SK-N-SH (cell line): ENCODE data around the gene KCNC3. TPM values are rescaled to one million over a fixed set of nuclear protein-coding genes. Genes with fewer than 3 reads are reported as not detected.

ENCODE experiments used
- CTCF ChIA-PET: fragments of 300-600, 350-600 bp; formaldehyde crosslinking; extraction: SDS; loops from one replicate; lab custom pipeline; 2021; lab: Yijun Ruan, JAX
- POLR2A ChIA-PET: fragments of 350-600 bp; sonication (Branson Sonifier 250); formaldehyde crosslinking; extraction: SDS; loops from one replicate; lab custom pipeline; 2020; ENCODE audit warnings: antibody characterized with exemption, inconsistent platforms; lab: Yijun Ruan, JAX
- DNase-seq: peaks from one replicate; pipeline ENCODE4 v3.0.0; 2012
- H2AFZ ChIP-seq: fragments of 200-600 bp; sonication (generic); 2 replicates; pipeline ENCODE4 v1.8.1; 2016; ENCODE audit warnings: antibody characterized with exemption, mild to moderate bottlenecking, low read depth
- H3F3A ChIP-seq: fragments of 200-600 bp; sonication (generic); replicated peaks from 2 replicates; pipeline ENCODE3; 2016; ENCODE audit warnings: antibody characterized with exemption, mild to moderate bottlenecking; ENCODE audit not compliant: insufficient read depth
- H3K27ac ChIP-seq, 2 experiments: fragments of 200-500 bp in 1 of 2; fragments of 200-600 bp in 1 of 2; sonication (Bioruptor generic) in 1 of 2; sonication (generic), shearing (Covaris generic) in 1 of 2; 2 replicates each; pipeline versions ENCODE4 v1.5.1 to v1.6.1; 2014 to 2016; ENCODE audit warnings: low read depth in 2 of 2, inconsistent platforms in 1 of 2, low read length in 1 of 2, mild to moderate bottlenecking in 1 of 2, mixed read lengths in 1 of 2
- H3K27me3 ChIP-seq: fragments of 200-600 bp; sonication (generic), shearing (Covaris generic); 2 replicates; pipeline ENCODE4 v1.6.1; 2016; ENCODE audit warnings: mixed run types; ENCODE audit not compliant: insufficient read depth
- H3K36me3 ChIP-seq, 2 experiments: fragments of 200-500 bp in 1 of 2; fragments of 200-600 bp in 1 of 2; sonication (Bioruptor generic) in 1 of 2; sonication (generic) in 1 of 2; replicated peaks in 1 of 2; 2 replicates each; pipeline versions ENCODE3 to v1.5.1; 2014 to 2016; ENCODE audit warnings: low read length in 1 of 2, mild to moderate bottlenecking in 1 of 2; ENCODE audit not compliant: insufficient read depth in 2 of 2, control insufficient read depth in 1 of 2
- H3K4me1 ChIP-seq, 2 experiments: fragments of 200-500 bp in 1 of 2; fragments of 200-600 bp in 1 of 2; sonication (Bioruptor generic) in 1 of 2; sonication (generic), shearing (Covaris generic) in 1 of 2; 2 replicates each; pipeline versions ENCODE4 v1.5.1 to v1.6.1; 2014 to 2016; ENCODE audit warnings: low read depth in 1 of 2, low read length in 1 of 2, mixed run types in 1 of 2; ENCODE audit not compliant: insufficient read depth in 2 of 2, control insufficient read depth in 1 of 2
- H3K4me2 ChIP-seq: fragments of 200-600 bp; sonication (generic), shearing (Covaris generic); 2 replicates; pipeline ENCODE4 v1.6.1; 2017; ENCODE audit warnings: mixed run types
- H3K4me3 ChIP-seq, 2 experiments: fragments of 200-500 bp in 1 of 2; fragments of 200-600 bp in 1 of 2; sonication (Bioruptor generic) in 1 of 2; sonication (generic), shearing (Covaris generic) in 1 of 2; 2 replicates each; pipeline versions ENCODE4 v1.5.1 to v1.8.1; 2014 to 2016; ENCODE audit warnings: low read depth in 2 of 2, inconsistent platforms in 1 of 2, low read length in 1 of 2, mild to moderate bottlenecking in 1 of 2, mixed read lengths in 1 of 2, moderate library complexity in 1 of 2
- H3K79me2 ChIP-seq: fragments of 200-600 bp; sonication (generic); 2 replicates; pipeline ENCODE4 v1.8.1; 2017; ENCODE audit warnings: mild to moderate bottlenecking; ENCODE audit not compliant: insufficient read depth
- H3K9ac ChIP-seq: fragments of 200-600 bp; sonication (generic); 2 replicates; pipeline ENCODE4 v1.6.1; 2017; ENCODE audit warnings: mixed run types
- H3K9me2 ChIP-seq: fragments of 200-600 bp; sonication (generic); 2 replicates; pipeline ENCODE4 v1.6.1; 2017; ENCODE audit warnings: mixed run types
- H3K9me3 ChIP-seq: fragments of 200-600 bp; sonication (generic); 2 replicates; pipeline ENCODE4 v1.6.1; 2017; ENCODE audit warnings: mixed run types, mild to moderate bottlenecking, moderate library complexity
- H4K20me1 ChIP-seq: fragments of 200-600 bp; sonication (generic); 2 replicates; pipeline ENCODE4 v1.6.1; 2017; ENCODE audit warnings: mild to moderate bottlenecking, mixed run types; ENCODE audit not compliant: insufficient read depth
- CTCF ChIP-seq: fragments of 200-600 bp; sonication (generic); IDR thresholded peaks from 2 replicates; pipeline ENCODE4 v1.6.1; 2017; ENCODE audit warnings: antibody characterized with exemption, mild to moderate bottlenecking, moderate library complexity
- FOXJ3 ChIP-seq: sonication (generic); formaldehyde crosslinking; IDR thresholded peaks from 2 replicates; pipeline ENCODE4 v1.5.1; 2020; ENCODE audit warnings: mild to moderate bottlenecking, missing genetic modification reagents
- FOXM1 ChIP-seq: IDR thresholded peaks from 2 replicates; pipeline ENCODE4 v1.4.0; 2012; ENCODE audit warnings: low read depth, mild to moderate bottlenecking
- IRF3 ChIP-seq: fragments of 150-350 bp; IDR thresholded peaks from 2 replicates; pipeline ENCODE4 v1.6.1; 2016; ENCODE audit warnings: mild to moderate bottlenecking, low read depth, low read length
- MXI1 ChIP-seq: IDR thresholded peaks from 2 replicates; pipeline ENCODE4 v1.6.1; 2012; ENCODE audit warnings: mild to moderate bottlenecking, low read depth, low read length, improper control_type of control experiment
- NRF1 ChIP-seq: IDR thresholded peaks from 2 replicates; pipeline ENCODE4 v1.6.1; 2012; ENCODE audit warnings: low read depth, mild to moderate bottlenecking, low read length
- PBX3 ChIP-seq: IDR thresholded peaks from 2 replicates; pipeline ENCODE4; 2012
- REST ChIP-seq: IDR thresholded peaks from 2 replicates; pipeline ENCODE4 v1.6.1; 2012; ENCODE audit warnings: mild to moderate bottlenecking, low read depth, low read length, moderate library complexity
- RXRA ChIP-seq: IDR thresholded peaks from 2 replicates; pipeline ENCODE4 v1.4.0; 2012; ENCODE audit warnings: low read depth, mild to moderate bottlenecking, borderline replicate concordance
- SIN3A ChIP-seq: IDR thresholded peaks from 2 replicates; pipeline ENCODE4 v1.6.1; 2012; ENCODE audit warnings: low read depth, mild to moderate bottlenecking, low read length, moderate library complexity, borderline replicate concordance
- SMC3 ChIP-seq: IDR thresholded peaks from 2 replicates; pipeline ENCODE4 v1.6.1; 2012; ENCODE audit warnings: low read depth, low read length, improper control_type of control experiment
- TCF12 ChIP-seq: IDR thresholded peaks from 2 replicates; pipeline ENCODE4 v1.4.0; 2012
- TEAD4 ChIP-seq: IDR thresholded peaks from 2 replicates; pipeline ENCODE4 v1.4.0; 2012; ENCODE audit warnings: mild to moderate bottlenecking, borderline replicate concordance; ENCODE audit not compliant: insufficient read depth
- USF1 ChIP-seq: IDR thresholded peaks from 2 replicates; pipeline ENCODE4 v1.4.0; 2012; ENCODE audit warnings: low read depth, borderline replicate concordance
- ZBTB33 ChIP-seq: IDR thresholded peaks from 2 replicates; pipeline ENCODE4 v1.4.0; 2012; ENCODE audit warnings: low read depth, borderline replicate concordance
- WGBS: methylation state at CpG from one replicate; pipeline ENCODE4 v1.1.6; 2017; ENCODE audit warnings: low lambda C conversion rate; 5-methylcytosine and 5-hydroxymethylcytosine counted together
- polyA plus RNA-seq, 3 experiments: library from polyadenylated mRNA; depleted of rRNA; stranded (reverse); fragments of >200 nt; gene quantifications; 2 replicates each; pipeline ENCODE4 v1.2.3, GENCODE V29; 2012

Gene KCNC3
- polyA plus RNA-seq, 1 of the 3 experiments (the other 2 are of a cell fraction), result 0.30 TPM

- Histone ChIP-seq H3K4me2 (no peak overlapping the region), H3K27me3 (peaks cover 21% of the 10 kb centered on the region), H3K9ac (no peak overlapping the region), H3K9me3 (no peaks in the 10 kb centered on the region), H3K4me1 (no peaks in the 10 kb centered on the region), H4K20me1 (no peaks in the 10 kb centered on the region), H3K9me2 (no peaks in the 10 kb centered on the region), H2AFZ (no peak overlapping the region), H3F3A (no peaks in the 10 kb centered on the region), H3K79me2 (no peaks in the 10 kb centered on the region), H3K4me3 (no peak overlapping the region), H3K36me3 (no peaks in the 10 kb centered on the region), H3K27ac (no peak overlapping the region)
- ChIA-PET POLR2A (no interaction called here), CTCF (no interaction called here)
- 9% methylated on average over 9 of the region's 15 CpGs for WGBS
- TF ChIP-seq PBX3, result no peak
- no peak for TF ChIP-seq TEAD4
- no peak for TF ChIP-seq CTCF
- no peak for TF ChIP-seq FOXJ3 (CRISPR knock-in tag)
- TF ChIP-seq IRF3, result no peak
- no peak for TF ChIP-seq MXI1
- no peak for DNase-seq
Observed at GRCh38 chr19:50290775-50291174, 38.4 kb downstream of the KCNC3 start.

- Histone ChIP-seq H3K36me3 (no peaks in the 10 kb centered on the region), H3K9me2 (no peaks in the 10 kb centered on the region), H3K27me3 (peaks cover 21% of the 10 kb centered on the region), H3K27ac (no peak overlapping the region), H3K4me2 (no peak overlapping the region), H4K20me1 (no peaks in the 10 kb centered on the region), H3K4me1 (no peaks in the 10 kb centered on the region), H3K9ac (no peak overlapping the region), H3F3A (no peaks in the 10 kb centered on the region), H2AFZ (no peak overlapping the region), H3K4me3 (no peak overlapping the region), H3K79me2 (no peaks in the 10 kb centered on the region), H3K9me3 (peaks cover 3% of the 10 kb centered on the region; the same call in 1 of the 2 replicates)
- POLR2A ChIA-PET, result no interaction called here
- WGBS, result 19% methylated on average over 6 of the region's 6 CpGs
- DNase-seq, result no peak
- CTCF ChIA-PET, result no interaction called here
- TF ChIP-seq NRF1, result no peak
- TF ChIP-seq SMC3, result no peak
- no peak for TF ChIP-seq FOXM1
- TF ChIP-seq SIN3A, result no peak
- no peak for TF ChIP-seq TEAD4
- TF ChIP-seq RXRA, result no peak
- no peak for TF ChIP-seq IRF3
- no peak for TF ChIP-seq ZBTB33
- TF ChIP-seq USF1, result no peak
- TF ChIP-seq TCF12, result no peak
- TF ChIP-seq MXI1, result no peak
- no peak for TF ChIP-seq REST
Observed at GRCh38 chr19:50290011-50290410, 39.2 kb downstream of the KCNC3 start.
